Neuronal stem cell (in vitro differentiated cells): ENCODE data around the gene PAK2.
"Not testable (repeated sequence)": the region's sequence is repeated elsewhere in the genome, so short reads cannot be mapped to it uniquely, and the experiment has no call there.

Experiments
- DNase-seq: peaks from one replicate; pipeline ENCODE4 v3.0.0-alpha.2; 2013; ENCODE audit warnings: low spot score
- H2AFZ ChIP-seq: one replicate; pipeline ENCODE4 v1.6.1; 2013; ENCODE audit warnings: mild to moderate bottlenecking, low read length, inconsistent platforms
- H2AK5ac ChIP-seq: 2 replicates; pipeline ENCODE4 v1.6.1; 2013; ENCODE audit warnings: low read depth, mild to moderate bottlenecking, inconsistent platforms, low read length, moderate library complexity, mixed read lengths
- H2BK120ac ChIP-seq: 2 replicates; pipeline ENCODE4 v1.6.1; 2013; ENCODE audit warnings: low read depth, mild to moderate bottlenecking, inconsistent platforms, low read length, moderate library complexity, mixed read lengths
- H2BK12ac ChIP-seq: one replicate; pipeline ENCODE4 v1.6.1; 2013; ENCODE audit warnings: low read length, inconsistent platforms
- H2BK15ac ChIP-seq: 2 replicates; pipeline ENCODE4 v1.6.1; 2013; ENCODE audit warnings: mild to moderate bottlenecking, low read length, inconsistent platforms, mixed read lengths
- H2BK5ac ChIP-seq: one replicate; pipeline ENCODE4 v1.6.1; 2013; ENCODE audit warnings: inconsistent platforms, mild to moderate bottlenecking, low read length, moderate library complexity
- H3K14ac ChIP-seq: one replicate; pipeline ENCODE4 v1.6.1; 2013; ENCODE audit warnings: low read length, inconsistent platforms
- H3K18ac ChIP-seq: 2 replicates; pipeline ENCODE4 v1.6.1; 2013; ENCODE audit warnings: low read length, inconsistent platforms
- H3K23ac ChIP-seq: 2 replicates; pipeline ENCODE4 v1.6.1; 2013; ENCODE audit warnings: low read depth, mild to moderate bottlenecking, mixed read lengths, low read length, inconsistent platforms; ENCODE audit not compliant: poor library complexity
- H3K27ac ChIP-seq: replicated peaks from 3 replicates; pipeline ENCODE4 v1.5.1; 2013; ENCODE audit warnings: low read length, inconsistent platforms
- H3K27me3 ChIP-seq, 3 experiments: 2 replicates each; pipeline ENCODE4 v1.6.1; 2013; ENCODE audit warnings: low read length in 3 of 3, mild to moderate bottlenecking in 2 of 3, inconsistent platforms in 1 of 3, low read depth in 1 of 3, mixed read lengths in 1 of 3, moderate library complexity in 1 of 3; ENCODE audit not compliant: control insufficient read depth in 3 of 3, insufficient read depth in 3 of 3
- H3K36me3 ChIP-seq, 2 donors: replicated peaks in 1 of 2; 2 replicates each; pipeline ENCODE4 v1.6.1; 2013; ENCODE audit warnings: low read length in 2 of 2; ENCODE audit not compliant: control insufficient read depth in 2 of 2, insufficient read depth in 2 of 2
- H3K4ac ChIP-seq: 2 replicates; pipeline ENCODE4 v1.6.1; 2013; ENCODE audit warnings: inconsistent platforms, mild to moderate bottlenecking, low read length, moderate library complexity
- H3K4me1 ChIP-seq, 2 donors: 1 replicate in 1 of 2; 2 replicates in 1 of 2; pipeline ENCODE4 v1.6.1; 2013; ENCODE audit warnings: low read length in 2 of 2, low read depth in 1 of 2; ENCODE audit not compliant: control insufficient read depth in 2 of 2, insufficient read depth in 1 of 2
- H3K4me2 ChIP-seq: one replicate; pipeline ENCODE4 v1.6.1; 2013; ENCODE audit warnings: mild to moderate bottlenecking, low read length, inconsistent platforms; ENCODE audit not compliant: insufficient read depth, poor library complexity, severe bottlenecking
- H3K4me3 ChIP-seq, 2 donors: 2 replicates each; pipeline ENCODE4 v1.5.1; 2013; ENCODE audit warnings: low read length in 2 of 2, mild to moderate bottlenecking in 2 of 2, inconsistent platforms in 1 of 2, moderate library complexity in 1 of 2
- H3K79me1 ChIP-seq: one replicate; pipeline ENCODE4 v1.6.1; 2013; ENCODE audit warnings: low read depth, mild to moderate bottlenecking, inconsistent platforms, low read length, moderate library complexity
- H3K9ac ChIP-seq: one replicate; pipeline ENCODE4 v1.6.1; 2013; ENCODE audit warnings: mild to moderate bottlenecking, low read depth, low read length, inconsistent platforms; ENCODE audit not compliant: poor library complexity
- H3K9me3 ChIP-seq, 2 donors: replicated peaks in 1 of 2; 2 replicates each; pipeline versions ENCODE3 to v1.6.1; 2013; ENCODE audit warnings: low read length in 2 of 2, mild to moderate bottlenecking in 2 of 2, inconsistent platforms in 1 of 2, low read depth in 1 of 2, mixed read lengths in 1 of 2, moderate library complexity in 1 of 2; ENCODE audit not compliant: control insufficient read depth in 2 of 2, insufficient read depth in 1 of 2
- H4K8ac ChIP-seq: one replicate; pipeline ENCODE4 v1.6.1; 2013; ENCODE audit warnings: low read depth, mild to moderate bottlenecking, inconsistent platforms, low read length, moderate library complexity
- H4K91ac ChIP-seq: one replicate; pipeline ENCODE4 v1.6.1; 2013; ENCODE audit warnings: low read length, low read depth, mild to moderate bottlenecking, inconsistent platforms; ENCODE audit not compliant: poor library complexity
- WGBS, 2 donors: extraction: QIAGEN DNeasy Blood & Tissue Kit; methylation state at CpG; one replicate each; pipeline ENCODE4 v1.1.7; 2013; ENCODE audit warnings: missing lambda C conversion rate in 2 of 2, mixed read lengths in 1 of 2; ENCODE audit not compliant: insufficient read length in 2 of 2, insufficient replicate concordance in 1 of 2; ENCODE audit errors: extremely low coverage in 2 of 2; 5-methylcytosine and 5-hydroxymethylcytosine counted together

PAK2 gene

DNA sequence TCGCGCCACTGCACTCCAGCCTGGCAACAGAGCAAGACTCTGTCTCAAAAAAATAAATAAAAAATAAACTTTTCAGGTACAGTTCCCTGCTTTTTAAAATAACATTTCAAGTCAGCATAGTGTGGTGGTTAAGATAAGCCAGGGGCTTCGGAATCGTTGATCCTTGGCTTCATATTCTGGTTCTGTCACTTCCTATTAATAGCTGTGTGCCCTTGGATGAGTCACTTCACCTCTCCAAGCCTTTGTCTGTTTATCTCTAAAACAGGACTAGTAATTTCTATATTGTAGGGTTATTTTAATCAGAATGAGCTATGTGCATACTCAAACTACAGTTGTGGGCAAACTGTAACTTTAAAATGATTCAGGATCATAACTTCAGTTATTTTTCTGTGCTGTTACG lies 74.2 kb downstream of the PAK2 start:
- no peak overlapping the region for H3K9ac ChIP-seq
- no peak overlapping the region for H2BK5ac ChIP-seq
- no peak overlapping the region for H3K27ac ChIP-seq
- no peaks in the 10 kb centered on the region for H3K9me3 ChIP-seq
- no peak overlapping the region for H3K4me2 ChIP-seq
- peaks cover 10 to 91% of the 10 kb centered on the region in 2 donors for H3K36me3 ChIP-seq
- no peak overlapping the region for H3K14ac ChIP-seq
- no peak overlapping the region for H4K8ac ChIP-seq
- H3K4me1 ChIP-seq: no peaks in the 10 kb centered on the region
- no peak overlapping the region for H2AFZ ChIP-seq
- no peaks in the 10 kb centered on the region for H3K79me1 ChIP-seq
- H3K18ac ChIP-seq: no peak overlapping the region
- no CpG with 5 or more reads among the region's 5 CpGs for WGBS, 2 donors
- no peak overlapping the region for H3K4me3 ChIP-seq
- H2AK5ac ChIP-seq: no peak overlapping the region
- H4K91ac ChIP-seq: no peak overlapping the region
- DNase-seq: no peak
- H3K23ac ChIP-seq: no peak overlapping the region
- H2BK120ac ChIP-seq: no peak overlapping the region
- H3K4ac ChIP-seq: no peak overlapping the region
- no peak overlapping the region for H2BK12ac ChIP-seq
- no peak overlapping the region for H2BK15ac ChIP-seq
- H3K27me3 ChIP-seq: no peaks in the 10 kb centered on the region

DNA sequence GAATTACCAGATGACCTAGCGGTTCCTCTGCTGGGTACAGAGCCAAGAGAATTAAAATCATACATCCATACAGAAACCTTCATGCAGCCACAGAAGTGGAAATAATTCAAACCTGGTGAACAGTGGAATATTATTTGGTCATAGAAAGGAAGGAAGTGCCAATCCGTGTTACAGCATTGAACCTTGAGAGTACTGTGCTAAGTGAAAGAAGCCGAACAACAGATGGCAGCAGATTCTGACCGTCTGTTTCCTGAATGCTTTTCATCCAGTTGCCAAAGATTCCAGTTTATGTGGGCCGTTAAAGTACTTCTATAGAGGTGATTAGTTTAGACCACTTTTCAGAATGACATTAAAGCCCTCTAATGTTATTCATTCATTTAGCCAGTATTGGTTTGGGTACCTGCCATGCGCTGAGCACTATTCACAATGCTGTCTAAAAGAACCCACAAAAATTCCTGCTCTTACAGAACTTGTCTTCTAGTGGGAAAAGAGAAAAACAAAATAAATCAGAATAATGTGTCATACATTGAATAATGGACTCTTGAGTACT lies 82.2 kb downstream of the PAK2 start:
- no peak overlapping the region for H3K27ac ChIP-seq
- no peaks in the 10 kb centered on the region for H3K4me1 ChIP-seq
- no peak overlapping the region for H3K4ac ChIP-seq
- no peak overlapping the region for H3K14ac ChIP-seq
- no CpG with 5 or more reads among the region's 6 CpGs for WGBS, 2 donors
- H3K79me1 ChIP-seq: no peaks in the 10 kb centered on the region
- H3K18ac ChIP-seq: no peak overlapping the region
- no peak overlapping the region for H4K91ac ChIP-seq
- no peak overlapping the region for H2BK12ac ChIP-seq
- no peak overlapping the region for H3K4me3 ChIP-seq
- no peaks in the 10 kb centered on the region for H3K27me3 ChIP-seq
- H3K9ac ChIP-seq: no peak overlapping the region
- no peak overlapping the region for H2BK120ac ChIP-seq
- no peak overlapping the region for H2BK5ac ChIP-seq
- H3K23ac ChIP-seq: no peak overlapping the region
- peaks cover 30 to 96% of the 10 kb centered on the region in 2 donors for H3K36me3 ChIP-seq
- no peak overlapping the region for H3K4me2 ChIP-seq
- no peak overlapping the region for H2BK15ac ChIP-seq
- H4K8ac ChIP-seq: no peak overlapping the region
- H3K9me3 ChIP-seq: no peaks in the 10 kb centered on the region
- DNase-seq: no peak
- no peak overlapping the region for H2AFZ ChIP-seq
- no peak overlapping the region for H2AK5ac ChIP-seq

DNA sequence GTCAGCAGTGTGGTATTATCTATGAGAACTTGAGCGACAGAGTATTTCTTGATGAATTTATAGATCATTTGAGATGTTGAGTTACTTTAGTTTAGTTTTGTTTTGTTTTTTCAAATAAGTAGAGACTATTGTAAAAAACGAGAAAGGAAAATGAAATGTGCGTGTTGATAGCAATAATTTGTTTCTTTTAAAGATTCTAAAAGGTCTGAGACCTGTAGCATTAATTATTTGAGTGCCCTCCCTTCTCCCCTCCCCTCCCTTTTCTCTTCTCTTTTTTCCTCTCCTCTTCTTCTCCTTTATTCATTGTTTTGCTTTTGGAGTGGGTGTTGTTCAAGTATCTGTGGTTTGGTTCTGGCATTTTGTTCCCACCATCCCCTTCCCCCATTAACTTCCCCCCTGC lies 90.0 kb downstream of the PAK2 start:
- not testable (repeated sequence) for H3K23ac ChIP-seq, H3K79me1 ChIP-seq, H3K4me3 ChIP-seq, H3K4ac ChIP-seq, H2AFZ ChIP-seq, H4K8ac ChIP-seq, H3K9ac ChIP-seq, H2AK5ac ChIP-seq, H2BK120ac ChIP-seq, H2BK15ac ChIP-seq, H3K27me3 ChIP-seq, DNase-seq, H3K4me1 ChIP-seq, H3K9me3 ChIP-seq, H2BK12ac ChIP-seq, H4K91ac ChIP-seq, H3K27ac ChIP-seq, H3K14ac ChIP-seq, H3K4me2 ChIP-seq, H2BK5ac ChIP-seq, H3K18ac ChIP-seq
- peaks cover 9 to 80% of the 10 kb centered on the region in 2 donors for H3K36me3 ChIP-seq
- WGBS, 2 donors: 100% methylated on average over 2 of the region's 3 CpGs; no CpG with 5 or more reads in 1 of the 2 donors

DNA sequence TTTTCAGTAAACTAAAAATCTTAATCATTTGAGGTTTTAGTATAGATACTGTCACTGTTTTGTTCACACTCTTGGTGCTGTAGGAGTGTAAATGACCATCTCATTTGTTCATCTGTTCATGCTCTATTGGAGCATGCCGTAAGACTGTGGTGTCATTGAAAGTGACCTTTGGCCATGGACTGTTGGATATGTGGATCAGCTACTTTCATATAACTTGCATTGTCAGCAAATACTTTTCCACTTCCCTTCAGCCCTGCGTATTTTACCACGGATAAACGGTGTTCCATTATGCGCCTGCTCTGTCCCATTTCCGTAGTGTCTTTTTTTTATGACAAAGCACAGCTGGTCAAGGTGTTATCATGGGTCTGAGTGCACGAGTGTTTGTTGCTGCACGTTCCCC lies 95.4 kb downstream of the PAK2 start:
- Histone ChIP-seq H3K23ac (no peak overlapping the region), H3K18ac (no peak overlapping the region)
- no CpG with 5 or more reads among the region's 8 CpGs for WGBS, 2 donors

More for the DNA sequence above, 95.4 kb downstream of the PAK2 start:
- no peak overlapping the region for H2BK12ac ChIP-seq
- no peak overlapping the region for H3K27ac ChIP-seq
- H3K9me3 ChIP-seq: peaks cover 2 to 4% of the 10 kb centered on the region in 2 donors
- no peak overlapping the region for H2AFZ ChIP-seq
- no peak overlapping the region for H3K4me2 ChIP-seq
- no peak overlapping the region for H3K4me3 ChIP-seq
- H3K27me3 ChIP-seq: no peaks in the 10 kb centered on the region
- H3K36me3 ChIP-seq: peaks cover 5 to 30% of the 10 kb centered on the region in 2 donors
- H3K4me1 ChIP-seq: no peaks in the 10 kb centered on the region
- no peak overlapping the region for H3K4ac ChIP-seq
- no peak overlapping the region for H2BK5ac ChIP-seq
- H3K14ac ChIP-seq: no peak overlapping the region
- H2BK15ac ChIP-seq: no peak overlapping the region
- no peak overlapping the region for H2BK120ac ChIP-seq
- H4K8ac ChIP-seq: no peak overlapping the region
- DNase-seq: no peak
- H2AK5ac ChIP-seq: no peak overlapping the region
- H3K79me1 ChIP-seq: no peaks in the 10 kb centered on the region
- H4K91ac ChIP-seq: no peak overlapping the region
- no peak overlapping the region for H3K9ac ChIP-seq
